ENCODE results near the gene NINL.

The NINL gene

GRCh38 chr20:25537890-25538289 lies 47.4 kb downstream of the NINL start:
- TF ChIP-seq, protein P1, sequence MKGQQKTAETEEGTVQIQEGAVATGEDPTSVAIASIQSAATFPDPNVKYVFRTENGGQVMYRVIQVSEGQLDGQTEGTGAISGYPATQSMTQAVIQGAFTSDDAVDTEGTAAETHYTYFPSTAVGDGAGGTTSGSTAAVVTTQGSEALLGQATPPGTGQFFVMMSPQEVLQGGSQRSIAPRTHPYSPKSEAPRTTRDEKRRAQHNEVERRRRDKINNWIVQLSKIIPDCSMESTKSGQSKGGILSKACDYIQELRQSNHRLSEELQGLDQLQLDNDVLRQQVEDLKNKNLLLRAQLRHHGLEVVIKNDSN (IDR thresholded peaks at IDR 0.05), result no peak
- TF ChIP-seq TCF12 (IDR thresholded peaks at IDR 0.05; ENCODE audit: low read depth) (no peak), YY1 (IDR thresholded peaks at IDR 0.05; ENCODE audit: low read depth) (no peak), EGR1 (IDR thresholded peaks at IDR 0.05) (no peak), ZBTB7A (IDR thresholded peaks at IDR 0.05; ENCODE audit: low read depth) (no peak), TAF1 (IDR thresholded peaks at IDR 0.05; ENCODE audit: low read depth) (no peak), NFIC (IDR thresholded peaks at IDR 0.05) (no peak), CREB1 (IDR thresholded peaks at IDR 0.05; ENCODE audit: low read depth) (no peak), RAD21 (IDR thresholded peaks at IDR 0.05; ENCODE audit: low read depth) (no peak), CEBPB (IDR thresholded peaks at IDR 0.05) (no peak), TEAD4 (IDR thresholded peaks at IDR 0.05) (no peak), EP300 (IDR thresholded peaks at IDR 0.05; ENCODE audit: borderline replicate concordance) (no peak), REST (IDR thresholded peaks at IDR 0.05; ENCODE audit: low read depth) (no peak)

GRCh38 chr20:25535762-25536161 lies 49.6 kb downstream of the NINL start:
- no peak for TF ChIP-seq FOXM1 (IDR thresholded peaks at IDR 0.05; ENCODE audit: borderline replicate concordance, low read depth)
- TF ChIP-seq ZBTB7A (IDR thresholded peaks at IDR 0.05; ENCODE audit: low read depth), result no peak
- TF ChIP-seq EP300 (IDR thresholded peaks at IDR 0.05; ENCODE audit: borderline replicate concordance), result no peak
- no peak for TF ChIP-seq TCF12 (IDR thresholded peaks at IDR 0.05; ENCODE audit: low read depth)
- TF ChIP-seq REST (IDR thresholded peaks at IDR 0.05; ENCODE audit: low read depth), result no peak
- no peak for TF ChIP-seq EGR1 (IDR thresholded peaks at IDR 0.05)
- TF ChIP-seq CEBPB (IDR thresholded peaks at IDR 0.05), result no peak
- no peak for TF ChIP-seq RAD21 (IDR thresholded peaks at IDR 0.05; ENCODE audit: low read depth)
- TF ChIP-seq, protein P1 (IDR thresholded peaks at IDR 0.05), result no peak

GRCh38 chr20:25534845-25535244 lies 50.5 kb downstream of the NINL start:
- TF ChIP-seq TCF12 (IDR thresholded peaks at IDR 0.05; ENCODE audit: low read depth) (no peak), RAD21 (IDR thresholded peaks at IDR 0.05; ENCODE audit: low read depth) (no peak), CREB1 (IDR thresholded peaks at IDR 0.05; ENCODE audit: low read depth) (no peak), EP300 (IDR thresholded peaks at IDR 0.05; ENCODE audit: borderline replicate concordance) (no peak), YY1 (IDR thresholded peaks at IDR 0.05; ENCODE audit: low read depth) (no peak), ZBTB7A (IDR thresholded peaks at IDR 0.05; ENCODE audit: low read depth) (no peak), CEBPB (IDR thresholded peaks at IDR 0.05) (no peak), FOXM1 (IDR thresholded peaks at IDR 0.05; ENCODE audit: borderline replicate concordance, low read depth) (no peak), MAX (IDR thresholded peaks at IDR 0.05) (no peak), NFIC (IDR thresholded peaks at IDR 0.05) (no peak), TAF1 (IDR thresholded peaks at IDR 0.05; ENCODE audit: low read depth) (no peak), EGR1 (IDR thresholded peaks at IDR 0.05) (no peak), TEAD4 (IDR thresholded peaks at IDR 0.05) (no peak), REST (IDR thresholded peaks at IDR 0.05; ENCODE audit: low read depth) (no peak)
- TF ChIP-seq, protein P1 (IDR thresholded peaks at IDR 0.05), result no peak

GRCh38 chr20:25533920-25534700 lies 51.2 kb downstream of the NINL start:
- TF ChIP-seq EGR1 (IDR thresholded peaks at IDR 0.05), result no peak
- TF ChIP-seq TAF1 (IDR thresholded peaks at IDR 0.05; ENCODE audit: low read depth), result no peak

Measured in Ishikawa (cell line).